ENCODE data around the gene SH3PXD2A. TPM values are rescaled to one million over a fixed set of nuclear protein-coding genes. Genes with fewer than 3 reads are reported as not detected.

SH3PXD2A gene
- total RNA-seq, 2 experiments from 2014 or later: 6.9 to 7.0 TPM

DNA sequence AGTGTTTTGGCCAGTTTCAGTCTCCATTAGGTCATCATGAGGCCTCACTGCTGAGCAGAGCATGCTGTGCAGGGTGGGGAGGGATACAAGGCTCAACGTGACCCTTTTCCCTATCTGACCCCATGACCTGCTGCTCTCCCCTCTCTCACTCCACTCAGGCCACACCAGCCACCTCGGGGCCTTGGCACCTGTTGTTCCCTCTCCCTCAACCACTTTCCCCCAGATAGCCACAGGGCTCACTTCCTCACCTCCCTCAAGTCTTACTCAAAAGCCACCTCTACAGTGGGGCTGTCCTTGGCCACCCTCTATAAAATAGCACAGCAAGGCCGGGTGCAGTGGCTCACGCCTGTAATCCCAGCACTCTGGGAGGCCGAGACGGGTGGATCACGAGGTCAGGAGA is 13.9 kb downstream of the SH3PXD2A start:
- intact Hi-C loops (cut with DNase I, micrococcal nuclease): no loop called here

DNA sequence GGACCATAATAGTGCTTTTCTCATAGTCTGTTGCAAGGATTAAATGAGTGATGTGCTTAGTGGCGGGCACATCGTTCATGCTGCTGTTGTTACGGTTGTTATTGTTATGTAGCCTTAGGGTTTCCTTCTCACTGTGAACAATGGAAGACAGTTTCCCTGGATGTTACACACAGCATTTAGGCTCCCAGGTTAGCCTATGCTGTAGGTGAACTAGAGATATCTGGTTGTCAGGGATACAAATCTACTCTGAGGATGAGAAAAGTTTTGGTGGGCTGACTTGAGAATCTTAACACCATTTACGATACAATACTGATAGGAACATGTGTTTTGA is 14.7 kb downstream of the SH3PXD2A start:
- no peaks in the 10 kb centered on the region for H3K36me3 Mint-ChIP-seq (ENCODE audit: low read depth)
- intact Hi-C loops (cut with DNase I, micrococcal nuclease): no loop called here
- Histone ChIP-seq H3K36me3 (ENCODE audit: insufficient read depth, low read length) (no peaks in the 10 kb centered on the region), H3K9me3 (ENCODE audit: control insufficient read depth in 1 of 2, insufficient read depth in 1 of 2, low read length in 2 of 2) (no peaks in the 10 kb centered on the region), H3K4me1 (ENCODE audit: insufficient read depth, low read length) (peaks cover 5% of the 10 kb centered on the region), H3K27ac (ENCODE audit: low read depth in 1 of 2, low read length in 2 of 2) (no peak overlapping the region), H3K4me3 (ENCODE audit: low read length) (no peak overlapping the region), H3K27me3 (ENCODE audit: control insufficient read depth in 1 of 2, insufficient read depth in 2 of 2, low read length in 2 of 2) (no peaks in the 10 kb centered on the region)
- DNase-seq: no peak
- no peak overlapping the region for H3K27ac Mint-ChIP-seq
- CTCF ChIA-PET: no interaction called here
- H3K9me3 Mint-ChIP-seq: no peaks in the 10 kb centered on the region
- POLR2A ChIA-PET: no interaction called here
- TF ChIP-seq, protein P1, sequence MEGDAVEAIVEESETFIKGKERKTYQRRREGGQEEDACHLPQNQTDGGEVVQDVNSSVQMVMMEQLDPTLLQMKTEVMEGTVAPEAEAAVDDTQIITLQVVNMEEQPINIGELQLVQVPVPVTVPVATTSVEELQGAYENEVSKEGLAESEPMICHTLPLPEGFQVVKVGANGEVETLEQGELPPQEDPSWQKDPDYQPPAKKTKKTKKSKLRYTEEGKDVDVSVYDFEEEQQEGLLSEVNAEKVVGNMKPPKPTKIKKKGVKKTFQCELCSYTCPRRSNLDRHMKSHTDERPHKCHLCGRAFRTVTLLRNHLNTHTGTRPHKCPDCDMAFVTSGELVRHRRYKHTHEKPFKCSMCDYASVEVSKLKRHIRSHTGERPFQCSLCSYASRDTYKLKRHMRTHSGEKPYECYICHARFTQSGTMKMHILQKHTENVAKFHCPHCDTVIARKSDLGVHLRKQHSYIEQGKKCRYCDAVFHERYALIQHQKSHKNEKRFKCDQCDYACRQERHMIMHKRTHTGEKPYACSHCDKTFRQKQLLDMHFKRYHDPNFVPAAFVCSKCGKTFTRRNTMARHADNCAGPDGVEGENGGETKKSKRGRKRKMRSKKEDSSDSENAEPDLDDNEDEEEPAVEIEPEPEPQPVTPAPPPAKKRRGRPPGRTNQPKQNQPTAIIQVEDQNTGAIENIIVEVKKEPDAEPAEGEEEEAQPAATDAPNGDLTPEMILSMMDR (IDR thresholded peaks at IDR 0.05): no peak
- no peak for ATAC-seq (ENCODE audit: poor library complexity)
- peaks cover 10% of the 10 kb centered on the region for H3K4me1 Mint-ChIP-seq (ENCODE audit: low read depth)
- no peak overlapping the region for H3K4me3 Mint-ChIP-seq
- H3K27me3 Mint-ChIP-seq: no peaks in the 10 kb centered on the region

More for the DNA sequence above, 13.9 kb downstream of the SH3PXD2A start:
- Histone ChIP-seq H3K27ac (ENCODE audit: low read depth in 1 of 2, low read length in 2 of 2) (no peak overlapping the region), H3K36me3 (ENCODE audit: insufficient read depth, low read length) (no peaks in the 10 kb centered on the region), H3K27me3 (ENCODE audit: control insufficient read depth in 1 of 2, insufficient read depth in 2 of 2, low read length in 2 of 2) (no peaks in the 10 kb centered on the region), H3K9me3 (ENCODE audit: control insufficient read depth in 1 of 2, insufficient read depth in 1 of 2, low read length in 2 of 2) (no peaks in the 10 kb centered on the region), H3K4me3 (ENCODE audit: low read length) (no peak overlapping the region), H3K4me1 (ENCODE audit: insufficient read depth, low read length) (peaks cover 13% of the 10 kb centered on the region)
- Mint-ChIP-seq H3K4me1 (ENCODE audit: low read depth) (peaks cover 18% of the 10 kb centered on the region), H3K4me3 (no peak overlapping the region), H3K9me3 (no peaks in the 10 kb centered on the region), H3K36me3 (ENCODE audit: low read depth) (no peaks in the 10 kb centered on the region), H3K27ac (no peak overlapping the region), H3K27me3 (no peaks in the 10 kb centered on the region)
- TF ChIP-seq, protein P1 (IDR thresholded peaks at IDR 0.05): no peak
- POLR2A ChIA-PET: no interaction called here
- DNase-seq: no peak
- CTCF ChIA-PET: no interaction called here
- no peak for ATAC-seq (ENCODE audit: poor library complexity)

DNA sequence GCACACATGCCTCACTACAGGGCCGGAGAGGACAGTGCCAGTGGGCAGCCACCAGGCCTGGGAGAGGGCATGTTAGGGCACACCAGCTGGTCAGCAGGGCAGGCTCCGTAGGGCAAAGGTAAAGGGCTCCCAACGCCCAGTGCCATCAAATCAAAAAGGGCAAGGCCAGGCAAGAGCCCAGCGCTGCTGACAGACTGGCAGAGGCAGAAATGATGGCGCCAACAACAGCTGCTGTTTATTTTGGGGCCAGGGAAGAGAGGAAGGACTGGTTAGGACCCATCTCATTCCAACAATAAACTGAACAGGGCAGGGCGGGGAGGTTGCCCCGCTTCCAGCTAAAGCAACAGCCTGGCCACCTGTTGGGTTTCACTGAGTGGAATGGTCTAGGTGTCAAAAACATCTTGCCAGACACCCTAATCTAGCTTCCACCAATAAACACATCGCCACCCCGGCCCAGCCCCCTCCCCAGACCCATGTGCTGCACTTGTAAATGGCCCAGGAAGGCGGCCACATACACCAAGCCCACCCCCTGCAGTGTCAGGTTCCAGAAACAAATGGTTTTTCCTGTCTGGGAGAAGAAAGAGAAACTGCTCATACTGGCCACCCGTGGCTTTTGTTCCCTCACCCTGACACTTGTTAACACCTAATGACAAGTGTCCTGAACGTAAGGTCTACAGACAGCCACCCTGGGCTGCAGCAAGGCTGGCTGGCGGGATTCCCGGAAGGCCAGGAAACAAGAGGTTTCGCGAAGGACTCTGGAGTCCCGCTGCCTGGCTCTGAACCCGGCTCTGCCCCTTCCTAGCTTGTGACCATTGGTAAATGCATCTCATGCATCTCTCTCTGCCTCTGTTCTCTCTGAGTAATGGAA is 15.3 kb downstream of the SH3PXD2A start:
- Histone ChIP-seq H3K9me3 (ENCODE audit: control insufficient read depth in 1 of 2, insufficient read depth in 1 of 2, low read length in 2 of 2) (no peaks in the 10 kb centered on the region), H3K4me3 (ENCODE audit: low read length) (no peak overlapping the region), H3K4me1 (ENCODE audit: insufficient read depth, low read length) (no peaks in the 10 kb centered on the region), H3K36me3 (ENCODE audit: insufficient read depth, low read length) (no peaks in the 10 kb centered on the region), H3K27ac (ENCODE audit: low read depth in 1 of 2, low read length in 2 of 2) (no peak overlapping the region), H3K27me3 (ENCODE audit: control insufficient read depth in 1 of 2, insufficient read depth in 2 of 2, low read length in 2 of 2) (no peaks in the 10 kb centered on the region)
- intact Hi-C loops (cut with DNase I, micrococcal nuclease): no loop called here
- Mint-ChIP-seq H3K36me3 (ENCODE audit: low read depth) (no peaks in the 10 kb centered on the region), H3K27me3 (no peaks in the 10 kb centered on the region), H3K4me1 (ENCODE audit: low read depth) (peaks cover 5% of the 10 kb centered on the region), H3K9me3 (no peaks in the 10 kb centered on the region), H3K27ac (no peak overlapping the region), H3K4me3 (no peak overlapping the region)
- ChIA-PET POLR2A (no interaction called here), CTCF (no interaction called here)
- no peak for DNase-seq
- TF ChIP-seq, protein P1 (IDR thresholded peaks at IDR 0.05): no peak
- ATAC-seq (ENCODE audit: poor library complexity): no peak
